ENCODE measurements around the gene COL18A1.
"Not testable (repeated sequence)": the region's sequence is repeated elsewhere in the genome, so short reads cannot be mapped to it uniquely, and the experiment has no call there.

The COL18A1 gene

GRCh38 chr21:45528028-45528705, 123.2 kb downstream of the COL18A1 start:
- TF ChIP-seq CTCF (IDR thresholded peaks at IDR 0.05; ENCODE audit: borderline replicate concordance, insufficient read depth, low read depth, low read length): no peak
- no peak overlapping the region for H3K4me3 ChIP-seq (ENCODE audit: low read depth, low read length)

- no peak overlapping the region for H3K4me3 ChIP-seq (ENCODE audit: low read depth, low read length)
- no peak for TF ChIP-seq CTCF (IDR thresholded peaks at IDR 0.05; ENCODE audit: borderline replicate concordance, insufficient read depth, low read depth, low read length)
Observed at GRCh38 chr21:45528981-45529784, 124.2 kb downstream of the COL18A1 start.

GRCh38 chr21:45529785-45530422, 124.9 kb downstream of the COL18A1 start:
- TF ChIP-seq CTCF (IDR thresholded peaks at IDR 0.05; ENCODE audit: borderline replicate concordance, insufficient read depth, low read depth, low read length): no peak

GRCh38 chr21:45530423-45531113, 125.6 kb downstream of the COL18A1 start:
- no peak overlapping the region for H3K4me3 ChIP-seq (ENCODE audit: low read depth, low read length)
- TF ChIP-seq CTCF (IDR thresholded peaks at IDR 0.05; ENCODE audit: borderline replicate concordance, insufficient read depth, low read depth, low read length): no peak

More at GRCh38 chr21:45529785-45530422, 124.9 kb downstream of the COL18A1 start:
- H3K4me3 ChIP-seq (ENCODE audit: low read depth, low read length): no peak overlapping the region

GRCh38 chr21:45531114-45531392, 126.1 kb downstream of the COL18A1 start:
- H3K4me3 ChIP-seq (ENCODE audit: low read depth, low read length): not testable (repeated sequence)

- no peak for TF ChIP-seq CTCF (IDR thresholded peaks at IDR 0.05; ENCODE audit: borderline replicate concordance, insufficient read depth, low read depth, low read length)
- H3K4me3 ChIP-seq (ENCODE audit: low read depth, low read length): no peak overlapping the region
Observed at GRCh38 chr21:45531393-45532215, 126.6 kb downstream of the COL18A1 start.
